Left ventricle myocardium inferior (tissue), 1 donor: ENCODE data around the gene TBCK. TPM values are rescaled to one million over a fixed set of nuclear protein-coding genes. Genes with fewer than 3 reads are reported as not detected.

ENCODE experiments used
- DNase-seq: peaks from one replicate; pipeline ENCODE4 v3.0.0-alpha.2; 2020
- H3K27ac ChIP-seq: fragments of 200-600 bp; replicated peaks from 2 replicates; pipeline ENCODE4 v1.8.0; 2021
- H3K27me3 ChIP-seq: fragments of 200-600 bp; 2 replicates; pipeline ENCODE4 v1.8.0; 2021; ENCODE audit warnings: low read depth
- H3K36me3 ChIP-seq: fragments of 200-600 bp; 2 replicates; pipeline ENCODE4 v1.8.0; 2021
- H3K4me1 ChIP-seq: fragments of 200-600 bp; 2 replicates; pipeline ENCODE4 v1.8.0; 2021
- H3K4me3 ChIP-seq: fragments of 200-600 bp; 2 replicates; pipeline ENCODE4 v1.8.0; 2021; ENCODE audit warnings: mild to moderate bottlenecking, moderate library complexity
- H3K9me3 ChIP-seq: fragments of 200-600 bp; replicated peaks from 2 replicates; pipeline ENCODE4 v1.8.0; 2021
- intact Hi-C: fragments of 100-400 bp; cut with micrococcal nuclease; formaldehyde crosslinking; loops from one replicate; pipeline ENCODE4 v1.11.0; 2022
- total RNA-seq: library from RNA; stranded (reverse); fragmentation: NEBNext Ultra II Directional; extraction: Animal tissue kit (Norgen Biotek cat#: 25700); gene quantifications from one replicate; pipeline ENCODE4 v1.2.1, GENCODE V29; 2021
- TF ChIP-seq, protein P1 (sequence below): fragments of 200-600 bp; IDR thresholded peaks from 2 replicates; pipeline ENCODE4 v1.8.0; 2021; ENCODE audit warnings: antibody characterized with exemption, mild to moderate bottlenecking, borderline replicate concordance
- donor health status: DM: no; HTN: yes; CAD: no; lungs with severe emphysema.

TBCK gene
- total RNA-seq, 1 donor from 2014 or later = 20.3 TPM

DNA sequence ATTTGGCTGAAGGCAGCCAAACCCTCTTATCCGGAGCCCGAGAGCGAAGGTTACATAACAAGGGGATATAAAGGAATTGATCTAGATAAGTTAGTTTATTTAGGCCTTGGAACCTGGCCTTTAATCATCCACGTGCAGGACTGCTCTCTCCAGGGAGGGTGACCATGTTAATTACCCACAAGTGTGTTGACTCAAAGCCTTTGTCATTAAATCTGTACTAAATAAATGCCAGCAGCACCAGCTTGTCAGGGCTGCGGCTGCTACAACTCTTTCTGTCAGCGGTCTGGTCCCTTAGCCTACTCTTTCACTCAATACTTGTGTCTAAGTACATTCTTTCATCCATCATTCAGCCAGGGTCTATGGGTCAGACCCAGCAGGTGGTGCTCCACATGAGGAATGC lies 206.1 kb downstream of the TBCK start:
- H3K4me3 ChIP-seq = no peak overlapping the region
- H3K36me3 ChIP-seq = peaks cover 88% of the 10 kb centered on the region
- peaks cover 47% of the 10 kb centered on the region for H3K9me3 ChIP-seq
- H3K4me1 ChIP-seq = no peaks in the 10 kb centered on the region
- H3K27me3 ChIP-seq = no peaks in the 10 kb centered on the region
- no peak overlapping the region for H3K27ac ChIP-seq
- intact Hi-C loops = no loop called here
- TF ChIP-seq, protein P1, sequence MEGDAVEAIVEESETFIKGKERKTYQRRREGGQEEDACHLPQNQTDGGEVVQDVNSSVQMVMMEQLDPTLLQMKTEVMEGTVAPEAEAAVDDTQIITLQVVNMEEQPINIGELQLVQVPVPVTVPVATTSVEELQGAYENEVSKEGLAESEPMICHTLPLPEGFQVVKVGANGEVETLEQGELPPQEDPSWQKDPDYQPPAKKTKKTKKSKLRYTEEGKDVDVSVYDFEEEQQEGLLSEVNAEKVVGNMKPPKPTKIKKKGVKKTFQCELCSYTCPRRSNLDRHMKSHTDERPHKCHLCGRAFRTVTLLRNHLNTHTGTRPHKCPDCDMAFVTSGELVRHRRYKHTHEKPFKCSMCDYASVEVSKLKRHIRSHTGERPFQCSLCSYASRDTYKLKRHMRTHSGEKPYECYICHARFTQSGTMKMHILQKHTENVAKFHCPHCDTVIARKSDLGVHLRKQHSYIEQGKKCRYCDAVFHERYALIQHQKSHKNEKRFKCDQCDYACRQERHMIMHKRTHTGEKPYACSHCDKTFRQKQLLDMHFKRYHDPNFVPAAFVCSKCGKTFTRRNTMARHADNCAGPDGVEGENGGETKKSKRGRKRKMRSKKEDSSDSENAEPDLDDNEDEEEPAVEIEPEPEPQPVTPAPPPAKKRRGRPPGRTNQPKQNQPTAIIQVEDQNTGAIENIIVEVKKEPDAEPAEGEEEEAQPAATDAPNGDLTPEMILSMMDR = no peak
- DNase-seq = no peak

DNA sequence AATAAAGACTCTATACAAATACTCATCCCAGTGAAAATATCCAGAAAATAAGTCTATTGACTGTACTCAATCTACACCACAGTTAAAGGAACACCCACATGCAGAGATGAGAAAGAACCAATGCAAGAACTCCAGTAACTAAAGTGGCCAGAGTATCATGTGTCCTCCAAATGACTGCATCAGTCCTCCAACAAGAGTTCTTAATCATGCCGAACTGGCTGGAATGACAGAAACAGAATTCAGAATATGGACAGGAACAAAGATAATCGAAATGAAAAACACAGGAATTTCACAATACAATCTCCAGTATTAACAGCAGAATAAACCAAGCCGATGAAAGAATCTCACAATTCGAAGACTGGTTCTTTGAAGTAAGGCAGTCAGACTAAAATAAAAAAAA lies 210.3 kb downstream of the TBCK start:
- Histone ChIP-seq H3K4me1 (no peaks in the 10 kb centered on the region), H3K4me3 (no peak overlapping the region), H3K27ac (no peak overlapping the region), H3K27me3 (no peaks in the 10 kb centered on the region), H3K9me3 (peaks cover 18% of the 10 kb centered on the region), H3K36me3 (peaks cover 60% of the 10 kb centered on the region)
- TF ChIP-seq, protein P1 = no peak
- intact Hi-C loops = no loop called here
- no peak for DNase-seq

DNA sequence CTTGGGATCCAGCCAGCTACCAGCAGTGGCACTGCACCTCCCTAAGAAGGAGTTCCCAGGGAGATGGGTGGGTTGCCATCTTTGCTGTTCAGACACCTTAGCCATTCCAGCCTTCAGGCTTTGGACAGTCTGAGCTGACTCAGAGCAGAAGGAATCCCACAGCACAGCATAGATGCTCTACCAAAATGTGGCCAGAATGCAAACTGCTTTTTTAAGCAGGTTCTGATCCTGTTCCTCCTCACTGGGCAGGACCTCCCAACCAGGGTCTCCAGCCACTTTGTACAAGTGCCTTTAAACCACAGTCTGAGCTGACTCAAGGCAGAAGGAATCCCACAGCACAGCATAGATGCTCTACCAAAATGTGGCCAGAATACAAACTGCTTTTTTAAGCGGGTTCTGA lies 211.7 kb downstream of the TBCK start:
- H3K4me1 ChIP-seq = no peaks in the 10 kb centered on the region
- H3K36me3 ChIP-seq = peaks cover 46% of the 10 kb centered on the region
- TF ChIP-seq, protein P1 = no peak
- H3K27ac ChIP-seq = no peak overlapping the region
- no peak for DNase-seq
- no peak overlapping the region for H3K4me3 ChIP-seq
- peaks cover 4% of the 10 kb centered on the region for H3K9me3 ChIP-seq
- intact Hi-C loops = no loop called here
- no peaks in the 10 kb centered on the region for H3K27me3 ChIP-seq

DNA sequence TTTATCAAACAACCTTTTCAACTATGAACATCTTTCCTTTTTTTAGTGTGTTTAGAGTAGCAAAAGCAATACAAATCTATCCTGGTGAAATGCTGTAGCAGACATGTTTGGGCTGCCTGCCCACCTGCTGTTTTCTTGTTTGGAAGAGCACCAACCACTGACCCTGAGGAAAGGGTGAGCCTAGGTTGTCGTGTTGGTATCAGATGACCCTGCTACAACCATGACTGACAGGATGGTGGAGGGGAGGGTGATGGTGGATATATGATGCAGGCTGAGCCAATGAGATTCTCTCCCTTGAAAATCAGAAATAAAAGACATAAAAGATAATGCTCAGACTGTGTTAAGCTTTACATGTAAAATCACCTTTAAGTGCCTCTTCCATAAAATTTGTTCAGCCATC lies 219.6 kb downstream of the TBCK start:
- no peak overlapping the region for H3K27ac ChIP-seq
- DNase-seq = no peak
- H3K36me3 ChIP-seq = peaks cover 38% of the 10 kb centered on the region
- TF ChIP-seq, protein P1 = no peak
- H3K27me3 ChIP-seq = no peaks in the 10 kb centered on the region
- peaks cover 2% of the 10 kb centered on the region for H3K9me3 ChIP-seq
- H3K4me1 ChIP-seq = no peaks in the 10 kb centered on the region
- intact Hi-C loops = no loop called here
- H3K4me3 ChIP-seq = no peak overlapping the region

DNA sequence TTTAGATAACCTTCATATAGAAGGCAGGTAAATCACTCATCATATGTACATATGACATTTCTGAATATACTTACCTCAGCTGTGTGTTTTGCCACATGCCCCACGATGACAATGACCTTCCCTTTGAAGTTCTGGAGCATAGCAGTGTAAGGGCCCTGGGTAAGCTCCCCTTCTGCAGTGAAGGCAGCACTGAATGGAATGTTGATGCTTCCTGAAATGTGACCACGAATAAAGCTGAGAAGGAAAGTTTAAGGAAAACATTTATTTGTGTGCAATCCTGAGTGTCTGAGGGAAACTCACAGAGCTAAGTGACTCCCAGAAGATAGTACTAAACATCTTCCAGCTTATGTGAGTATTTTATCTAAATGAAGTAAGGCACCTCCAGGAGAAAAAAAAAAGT lies 220.6 kb downstream of the TBCK start:
- Histone ChIP-seq H3K9me3 (peaks cover 12% of the 10 kb centered on the region), H3K27ac (no peak overlapping the region), H3K4me3 (no peak overlapping the region), H3K4me1 (no peaks in the 10 kb centered on the region), H3K27me3 (no peaks in the 10 kb centered on the region), H3K36me3 (peaks cover 48% of the 10 kb centered on the region)
- intact Hi-C loops = no loop called here
- TF ChIP-seq, protein P1 = no peak
- DNase-seq = no peak
